ENCODE measurements around the gene APOBEC3G. TPM values are rescaled to one million over a fixed set of nuclear protein-coding genes. Genes with fewer than 3 reads are reported as not detected.

Gene APOBEC3G
- total and polyA plus RNA-seq, 2 of the 4 experiments (the other 2 are of a cell fraction) = 5.3 to 7.0 TPM

GRCh38 chr22:39106326-39106725, 29.3 kb downstream of the APOBEC3G start:
- no peak overlapping the region for H4K5ac ChIP-seq (ENCODE audit: low read depth, low read length)
- no peak overlapping the region for H3K9ac ChIP-seq (ENCODE audit: low read depth, low read length)
- no peak overlapping the region for H2BK5ac ChIP-seq (ENCODE audit: low read depth, low read length, poor library complexity, severe bottlenecking)
- H2AK9ac ChIP-seq (replicated peaks; ENCODE audit: low read depth, low read length, poor library complexity) = no peak overlapping the region
- BruUV-seq (replicated peaks) = no TSS peak
- no peak overlapping the region for H3K14ac ChIP-seq (replicated peaks; ENCODE audit: low read depth, low read length)
- no peak overlapping the region for H3K56ac ChIP-seq (ENCODE audit: extremely low read depth, insufficient read depth, low read length)
- no peak overlapping the region for H3K23ac ChIP-seq (ENCODE audit: low read depth, low read length)
- H3K27me3 ChIP-seq (ENCODE audit: control insufficient read depth, insufficient read depth, low read length) = peaks cover 24% of the 10 kb centered on the region
- no peaks in the 10 kb centered on the region for H3K4me1 ChIP-seq (ENCODE audit: control insufficient read depth, insufficient read depth, low read length)
- H4K20me1 ChIP-seq (ENCODE audit: insufficient read depth, low read length) = no peaks in the 10 kb centered on the region
- in situ Hi-C loops (cut with MboI; ENCODE audit: low sequenced_read_pairs) = loop anchor here (25.0 kb wide), 1 partner anchor 244 kb away; the partner anchor contains the start of gene CBX6
- H3K9me1 ChIP-seq (ENCODE audit: insufficient read depth, low read length) = no peaks in the 10 kb centered on the region
- no peak overlapping the region for H4K91ac ChIP-seq (ENCODE audit: insufficient read depth, low read depth, low read length)
- no peak overlapping the region for H3K4me3 ChIP-seq (ENCODE audit: insufficient read depth, low read depth, low read length)
- H3K27ac ChIP-seq (ENCODE audit: insufficient read depth, low read length) = no peak overlapping the region
- no peaks in the 10 kb centered on the region for H3K36me3 ChIP-seq (ENCODE audit: control insufficient read depth, insufficient read depth, low read length)
- no peak overlapping the region for H3K4me2 ChIP-seq (ENCODE audit: low read depth, low read length)
- H3K79me1 ChIP-seq (ENCODE audit: low read depth in 1 of 2, low read length in 2 of 2) = no peaks in the 10 kb centered on the region
- no CpG with 5 or more reads among the region's 2 CpGs for WGBS, 2 experiments (ENCODE audit: extremely low coverage in 2 of 2, insufficient read length in 1 of 2)
- CTCF ChIA-PET = no interaction called here
- H2BK20ac ChIP-seq (ENCODE audit: low read depth, low read length) = no peak overlapping the region
- H2BK120ac ChIP-seq (ENCODE audit: low read depth, low read length) = no peak overlapping the region
- no peak for DNase-seq
- POLR2A ChIA-PET (ENCODE audit: unreplicated experiment) = no interaction called here
- H3K9me3 ChIP-seq (ENCODE audit: control insufficient read depth, insufficient read depth, low read length) = no peaks in the 10 kb centered on the region
- no peak overlapping the region for H2AK5ac ChIP-seq (ENCODE audit: low read depth, low read length)
- TF ChIP-seq MAFK (IDR thresholded peaks at IDR 0.05; ENCODE audit: low read depth, low read length) (no peak), USF2 (IDR thresholded peaks at IDR 0.05; ENCODE audit: low read depth, low read length) (no peak), SMC3 (IDR thresholded peaks at IDR 0.05; ENCODE audit: low read depth, low read length) (no peak), NFE2L2 (IDR thresholded peaks at IDR 0.05; ENCODE audit: low read depth, low read length) (no peak), CHD1 (IDR thresholded peaks at IDR 0.05; ENCODE audit: low read depth, low read length) (no peak)
- no peak overlapping the region for H2AFZ ChIP-seq (replicated peaks; ENCODE audit: low read length, poor library complexity)
- dilution Hi-C loops (cut with HindIII; ENCODE audit: low sequenced_read_pairs, unreplicated experiment) = no loop called here
- H3K4ac ChIP-seq (ENCODE audit: low read depth, low read length) = no peak overlapping the region
- intact Hi-C loops (cut with micrococcal nuclease) = no loop called here
- ATAC-seq (ENCODE audit: low read depth) = no peak
- no peak overlapping the region for H3K18ac ChIP-seq (ENCODE audit: low read depth, low read length)
- no peak overlapping the region for H2BK15ac ChIP-seq (ENCODE audit: low read depth, low read length)
- H4K8ac ChIP-seq (ENCODE audit: low read depth in 2 of 2, low read length in 2 of 2) = no peak overlapping the region
